ENCODE measurements around the gene VAV1. TPM values are rescaled to one million over a fixed set of nuclear protein-coding genes. Genes with fewer than 3 reads are reported as not detected.
"Not testable (repeated sequence)": the region's sequence is repeated elsewhere in the genome, so short reads cannot be mapped to it uniquely, and the experiment has no call there.

VAV1 gene
- total RNA-seq, 1 experiment from 2014 or later = not detected

DNA sequence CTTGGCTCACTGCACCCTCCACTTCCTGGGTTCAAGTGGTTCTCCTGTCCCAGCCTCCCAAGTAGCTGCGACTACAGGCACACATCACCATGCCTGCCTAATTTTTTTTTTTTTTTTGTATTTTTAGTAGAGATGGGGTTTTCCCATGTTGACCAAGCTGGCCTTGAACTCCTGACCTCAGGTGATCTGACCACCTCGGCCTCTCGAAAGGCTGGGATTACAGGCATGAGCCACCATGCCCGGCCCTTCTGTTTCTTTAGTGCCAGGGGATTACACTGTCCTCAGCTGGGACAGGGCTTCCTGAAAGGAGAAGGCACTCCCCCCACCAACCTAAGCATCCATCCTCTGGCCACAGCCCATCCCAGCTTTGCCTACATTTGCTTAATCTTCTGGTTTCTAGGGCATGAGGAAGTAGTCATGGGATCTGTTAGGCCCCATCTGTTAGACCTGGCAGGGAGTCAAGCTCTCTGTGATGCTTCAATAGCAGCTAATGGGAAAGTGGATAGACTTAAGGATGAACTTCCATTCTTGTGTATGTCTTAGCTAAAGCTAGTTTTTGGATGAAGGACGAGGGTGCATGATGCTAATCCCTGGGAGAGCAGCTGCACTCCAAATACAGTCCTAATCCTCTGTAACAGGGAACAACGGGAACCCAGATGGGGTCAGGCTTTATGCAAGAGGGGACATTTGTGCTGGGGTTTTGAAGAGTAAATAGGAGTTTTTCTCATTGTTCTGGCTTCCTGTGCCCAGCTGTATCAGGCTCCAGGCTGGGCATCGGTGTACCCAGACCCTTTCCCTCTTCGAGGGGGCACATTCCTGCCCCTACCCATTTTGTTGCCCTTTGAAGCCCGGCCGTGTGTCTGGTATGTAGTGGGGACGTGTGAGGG is 2.6 kb downstream of the VAV1 start:
- Mint-ChIP-seq H3K4me3 (ENCODE audit: unreplicated experiment) (no peak overlapping the region), H3K27me3 (ENCODE audit: insufficient read depth, unreplicated experiment) (no peaks in the 10 kb centered on the region), H3K27ac (ENCODE audit: unreplicated experiment) (no peak overlapping the region), H3K9me3 (ENCODE audit: unreplicated experiment) (peaks cover 16% of the 10 kb centered on the region), H3K36me3 (ENCODE audit: insufficient read depth, unreplicated experiment) (peaks cover 11% of the 10 kb centered on the region), H3K4me1 (ENCODE audit: low read depth, unreplicated experiment) (no peaks in the 10 kb centered on the region)
- intact Hi-C loops (cut with micrococcal nuclease; ENCODE audit: unreplicated experiment) = no loop called here
- H3K4me1 ChIP-seq = no peaks in the 10 kb centered on the region
- H3K36me3 ChIP-seq (ENCODE audit: control insufficient read depth, insufficient read depth, low read length) = no peaks in the 10 kb centered on the region
- no peaks in the 10 kb centered on the region for H3K27me3 ChIP-seq (replicated peaks; ENCODE audit: control insufficient read depth, insufficient read depth, low read length)
- CTCF ChIA-PET = no interaction called here
- no peak overlapping the region for H3K4me3 ChIP-seq (ENCODE audit: low read depth, low read length)
- POLR2A ChIA-PET = no interaction called here
- DNase-seq = no peak
- no peaks in the 10 kb centered on the region for H3K9me3 ChIP-seq
- TF ChIP-seq CTCF (IDR thresholded peaks at IDR 0.05; ENCODE audit: insufficient read depth in 1 of 2, low read depth in 1 of 2, low read length in 1 of 2, severe bottlenecking in 1 of 2, unreplicated experiment in 1 of 2) = no peak
- BruUV-seq (replicated peaks) = no TSS peak

GRCh38 chr19:6776045-6776444 is 3.5 kb downstream of the VAV1 start:
- CTCF ChIA-PET; H3K27ac Mint-ChIP-seq (ENCODE audit: unreplicated experiment); H3K27me3 ChIP-seq (replicated peaks; ENCODE audit: control insufficient read depth, insufficient read depth, low read length); DNase-seq; H3K4me1 ChIP-seq; H3K27me3 Mint-ChIP-seq (ENCODE audit: insufficient read depth, unreplicated experiment); POLR2A ChIA-PET; H3K4me1 Mint-ChIP-seq (ENCODE audit: low read depth, unreplicated experiment); intact Hi-C loops (cut with micrococcal nuclease; ENCODE audit: unreplicated experiment); H3K36me3 Mint-ChIP-seq (ENCODE audit: insufficient read depth, unreplicated experiment); H3K4me3 Mint-ChIP-seq (ENCODE audit: unreplicated experiment); H3K9me3 ChIP-seq; H3K36me3 ChIP-seq (ENCODE audit: control insufficient read depth, insufficient read depth, low read length); BruUV-seq (replicated peaks); H3K4me3 ChIP-seq (ENCODE audit: low read depth, low read length): not testable (repeated sequence)
- H3K9me3 Mint-ChIP-seq (ENCODE audit: unreplicated experiment) = peaks cover 16% of the 10 kb centered on the region

DNA sequence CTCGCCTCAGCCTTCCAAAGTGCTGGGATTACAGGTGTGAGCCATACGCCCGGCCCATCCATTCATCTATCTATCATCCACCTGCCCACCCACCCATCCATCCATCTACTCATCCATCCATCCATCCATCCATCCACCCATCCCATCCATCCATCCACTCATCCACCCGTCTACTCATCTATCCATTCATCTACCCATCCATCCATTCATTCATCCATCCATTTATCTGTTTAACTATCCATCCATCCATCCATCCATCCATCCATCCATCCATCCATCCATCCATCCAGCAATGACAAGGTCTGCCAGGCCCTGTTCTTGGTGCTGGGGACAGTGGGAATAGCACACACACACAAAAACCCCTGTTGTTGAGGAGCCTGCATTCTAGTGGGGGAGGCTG is 4.5 kb downstream of the VAV1 start:
- Mint-ChIP-seq H3K27me3 (ENCODE audit: insufficient read depth, unreplicated experiment) (no peaks in the 10 kb centered on the region), H3K36me3 (ENCODE audit: insufficient read depth, unreplicated experiment) (peaks cover 4% of the 10 kb centered on the region), H3K9me3 (ENCODE audit: unreplicated experiment) (peaks cover 16% of the 10 kb centered on the region), H3K4me1 (ENCODE audit: low read depth, unreplicated experiment) (no peaks in the 10 kb centered on the region), H3K4me3 (ENCODE audit: unreplicated experiment) (no peak overlapping the region), H3K27ac (ENCODE audit: unreplicated experiment) (no peak overlapping the region)
- Histone ChIP-seq H3K9me3 (no peaks in the 10 kb centered on the region), H3K4me1 (no peaks in the 10 kb centered on the region), H3K4me3 (ENCODE audit: low read depth, low read length) (no peak overlapping the region), H3K36me3 (ENCODE audit: control insufficient read depth, insufficient read depth, low read length) (no peaks in the 10 kb centered on the region), H3K27me3 (replicated peaks; ENCODE audit: control insufficient read depth, insufficient read depth, low read length) (no peaks in the 10 kb centered on the region)
- no peak for DNase-seq
- BruUV-seq (replicated peaks) = no TSS peak
- ChIA-PET CTCF (no interaction called here), POLR2A (no interaction called here)
- intact Hi-C loops (cut with micrococcal nuclease; ENCODE audit: unreplicated experiment) = no loop called here
- no peak for TF ChIP-seq CTCF (IDR thresholded peaks at IDR 0.05; ENCODE audit: insufficient read depth in 1 of 2, low read depth in 1 of 2, low read length in 1 of 2, severe bottlenecking in 1 of 2, unreplicated experiment in 1 of 2)

Data from Caco-2 (cell line).